Bronchial epithelial cell (primary cell): ENCODE measurements around the gene DNM2. TPM values are rescaled to one million over a fixed set of nuclear protein-coding genes. Genes with fewer than 3 reads are reported as not detected.

ENCODE experiments used
- DNase-seq: peaks from one replicate; pipeline ENCODE4 v3.0.0-alpha.2; 2010; ENCODE audit warnings: low read depth
- FAIRE-seq: peaks from 2 replicates; lab custom pipeline; 2011; peaks lifted over from hg19 to GRCh38; lab: Jason Lieb, UNC
- H3K27me3 ChIP-seq: 2 replicates; pipeline ENCODE4 v1.5.1; 2011; ENCODE audit warnings: low read length; ENCODE audit not compliant: control insufficient read depth, insufficient read depth
- H3K36me3 ChIP-seq: 2 replicates; pipeline ENCODE4 v1.5.1; 2011; ENCODE audit warnings: low read length; ENCODE audit not compliant: control insufficient read depth, insufficient read depth
- H3K4me3 ChIP-seq: 2 replicates; pipeline ENCODE4 v1.5.1; 2011; ENCODE audit warnings: mild to moderate bottlenecking, low read depth, low read length, control low read depth
- CTCF ChIP-seq: IDR thresholded peaks from 2 replicates; pipeline ENCODE4 v1.5.1; 2011; ENCODE audit warnings: mild to moderate bottlenecking, moderate library complexity, low read length, control low read depth, inconsistent platforms; ENCODE audit not compliant: insufficient read depth, severe bottlenecking
- total RNA-seq: library from RNA; depleted of rRNA; stranded (reverse); fragments of >200 nt; gene quantifications from 2 replicates; pipeline ENCODE4 v1.2.1, GENCODE V29; 2014

DNM2 gene
- total RNA-seq, 1 donor from 2014 or later = 68.4 TPM

GRCh38 chr19:10760273-10760944 lies 42.5 kb downstream of the DNM2 start:
- Histone ChIP-seq H3K27me3 (no peaks in the 10 kb centered on the region), H3K36me3 (peaks cover 10% of the 10 kb centered on the region), H3K4me3 (no peak overlapping the region)
- DNase-seq (no peak), FAIRE-seq (no peak)
- TF ChIP-seq CTCF = no peak

GRCh38 chr19:10761443-10762250 lies 43.8 kb downstream of the DNM2 start:
- DNase-seq = no peak
- Histone ChIP-seq H3K36me3 (peaks cover 10% of the 10 kb centered on the region), H3K27me3 (no peaks in the 10 kb centered on the region), H3K4me3 (no peak overlapping the region)
- no peak for FAIRE-seq
- TF ChIP-seq CTCF = no peak

GRCh38 chr19:10762656-10763055 lies 44.8 kb downstream of the DNM2 start:
- no peak overlapping the region for H3K4me3 ChIP-seq
- DNase-seq (no peak), FAIRE-seq (no peak)
- no peaks in the 10 kb centered on the region for H3K27me3 ChIP-seq
- peaks cover 10% of the 10 kb centered on the region for H3K36me3 ChIP-seq
- TF ChIP-seq CTCF = no peak

- TF ChIP-seq CTCF = no peak
- no peak for FAIRE-seq
- H3K27me3 ChIP-seq = no peaks in the 10 kb centered on the region
- peaks cover 10% of the 10 kb centered on the region for H3K36me3 ChIP-seq
- H3K4me3 ChIP-seq = no peak overlapping the region
- DNase-seq = no peak
Measured at GRCh38 chr19:10763411-10763810, 45.5 kb downstream of the DNM2 start.

GRCh38 chr19:10763828-10764339 lies 46.0 kb downstream of the DNM2 start:
- no peak for DNase-seq
- Histone ChIP-seq H3K4me3 (no peak overlapping the region), H3K27me3 (no peaks in the 10 kb centered on the region), H3K36me3 (peaks cover 12% of the 10 kb centered on the region)
- no peak for TF ChIP-seq CTCF
- FAIRE-seq = no peak
